HG02943 (cell line): ENCODE data around the gene CCDC201.
"Not testable (repeated sequence)": the region's sequence is repeated elsewhere in the genome, so short reads cannot be mapped to it uniquely, and the experiment has no call there.

Experiments
- ATAC-seq: cut with Tn5 transposase; IDR thresholded peaks from one replicate; pipeline ENCODE4 v1.9.1; 2021; ENCODE audit warnings: mild to moderate bottlenecking, low read depth, moderate library complexity; ENCODE audit not compliant: unreplicated experiment

CCDC201 gene

GRCh38 chr7:45827731-45828130, 45.2 kb downstream of the CCDC201 start:
- not testable (repeated sequence) for ATAC-seq

DNA sequence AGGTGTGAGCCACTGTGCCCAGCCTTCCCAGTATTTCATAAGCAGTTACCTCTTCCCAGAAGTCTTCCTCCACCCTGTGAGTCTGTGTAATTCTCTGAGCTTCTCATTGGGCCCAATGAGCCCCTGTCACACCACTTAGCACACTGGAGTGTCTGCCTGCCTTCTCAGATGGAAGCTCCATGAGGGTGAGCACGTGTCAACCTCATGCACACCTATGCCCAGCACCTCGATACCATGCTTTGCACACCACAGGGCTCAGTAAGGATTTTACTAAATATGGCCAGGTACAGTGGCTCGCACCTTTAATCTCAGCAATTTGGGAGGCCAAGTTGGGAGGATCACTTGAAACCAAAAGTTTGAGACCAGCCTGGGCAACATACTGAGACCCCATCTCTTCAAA, 46.3 kb downstream of the CCDC201 start:
- not testable (repeated sequence) for ATAC-seq

DNA sequence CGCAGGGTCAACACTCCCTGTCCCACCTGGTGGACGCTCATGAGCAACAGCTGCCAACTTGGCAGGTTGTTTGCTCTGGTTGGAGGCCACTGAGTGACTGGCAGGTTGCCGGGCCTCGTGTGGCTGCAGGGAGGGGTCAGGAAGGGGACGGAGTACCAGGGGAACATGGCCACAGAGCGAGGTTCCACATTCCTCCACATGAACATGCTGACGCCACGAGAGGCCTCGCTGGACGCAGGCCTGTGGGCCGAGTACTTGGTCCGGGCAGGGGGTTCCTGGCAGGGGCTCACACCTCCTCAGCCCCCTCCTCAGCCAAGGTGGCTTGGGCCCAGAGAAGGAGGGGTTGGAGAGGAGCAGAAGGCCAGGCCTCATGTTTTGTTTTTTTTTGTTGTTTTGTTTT, 54.1 kb downstream of the CCDC201 start:
- not testable (repeated sequence) for ATAC-seq

DNA sequence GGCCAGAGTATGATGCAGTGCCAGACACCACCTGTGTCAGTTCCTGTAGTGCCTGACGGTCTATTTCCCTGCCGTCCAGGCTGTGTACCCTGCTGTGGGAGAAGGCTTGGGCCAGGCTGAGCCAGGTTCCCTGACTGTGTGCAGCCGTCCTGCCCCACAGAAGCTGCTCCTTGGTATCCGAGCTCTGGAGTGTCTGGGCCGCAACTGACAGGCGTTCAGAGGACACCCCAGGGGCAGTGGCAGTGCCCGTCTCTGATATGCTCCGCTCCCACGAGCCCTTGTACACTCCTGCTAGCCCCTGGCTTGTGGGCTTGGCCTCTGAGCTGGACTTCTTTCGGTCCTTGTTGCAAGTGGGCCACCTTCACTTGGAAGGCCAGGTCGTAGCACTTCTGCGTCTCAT, 55.0 kb downstream of the CCDC201 start:
- not testable (repeated sequence) for ATAC-seq

DNA sequence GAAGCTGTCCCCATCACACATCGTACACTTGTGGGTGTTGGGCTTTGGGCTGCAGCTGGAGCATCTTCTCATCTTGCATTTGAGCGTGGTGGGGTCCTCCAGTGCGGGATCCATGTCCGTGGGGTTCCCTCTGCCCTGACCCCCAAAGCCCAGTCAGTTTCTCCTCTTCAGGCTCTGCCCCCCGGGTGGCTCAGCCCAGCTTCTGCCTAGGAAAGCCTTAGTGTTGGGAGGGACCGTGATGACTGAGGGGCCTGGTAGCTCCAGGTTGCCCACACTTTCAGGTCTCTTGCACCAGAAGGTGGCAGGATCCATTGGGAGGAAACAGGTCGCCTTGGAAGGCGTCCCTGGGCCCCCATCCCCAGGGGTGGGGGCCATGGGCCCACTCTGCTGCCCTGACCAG, 55.9 kb downstream of the CCDC201 start:
- ATAC-seq, result not testable (repeated sequence)

- ATAC-seq, result not testable (repeated sequence)
Measured at GRCh38 chr7:45814216-45815118, 58.4 kb downstream of the CCDC201 start.

GRCh38 chr7:45813771-45814170, 59.1 kb downstream of the CCDC201 start:
- not testable (repeated sequence) for ATAC-seq

DNA sequence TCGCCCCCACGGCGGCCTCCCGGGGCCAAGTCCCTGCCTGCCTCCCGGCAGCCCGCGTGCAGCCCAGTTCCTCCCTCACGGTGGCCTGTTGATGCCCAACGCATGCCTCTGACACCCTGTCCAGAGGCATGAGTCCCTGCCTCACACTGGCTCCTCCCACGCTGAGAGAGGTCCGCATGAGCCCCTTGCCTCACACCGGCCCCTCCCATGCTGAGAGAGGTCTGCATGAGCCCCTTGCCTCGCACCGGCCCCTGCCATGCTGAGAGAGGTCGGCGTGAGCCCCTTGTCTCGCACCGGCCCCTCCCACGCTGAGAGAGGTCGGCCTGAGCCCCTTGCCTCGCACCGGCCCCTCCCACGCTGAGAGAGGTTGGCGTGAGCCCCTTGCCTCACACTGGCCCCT, 59.9 kb downstream of the CCDC201 start:
- no peak for ATAC-seq

- not testable (repeated sequence) for ATAC-seq
Measured at GRCh38 chr7:45811652-45812234, 61.1 kb downstream of the CCDC201 start.

DNA sequence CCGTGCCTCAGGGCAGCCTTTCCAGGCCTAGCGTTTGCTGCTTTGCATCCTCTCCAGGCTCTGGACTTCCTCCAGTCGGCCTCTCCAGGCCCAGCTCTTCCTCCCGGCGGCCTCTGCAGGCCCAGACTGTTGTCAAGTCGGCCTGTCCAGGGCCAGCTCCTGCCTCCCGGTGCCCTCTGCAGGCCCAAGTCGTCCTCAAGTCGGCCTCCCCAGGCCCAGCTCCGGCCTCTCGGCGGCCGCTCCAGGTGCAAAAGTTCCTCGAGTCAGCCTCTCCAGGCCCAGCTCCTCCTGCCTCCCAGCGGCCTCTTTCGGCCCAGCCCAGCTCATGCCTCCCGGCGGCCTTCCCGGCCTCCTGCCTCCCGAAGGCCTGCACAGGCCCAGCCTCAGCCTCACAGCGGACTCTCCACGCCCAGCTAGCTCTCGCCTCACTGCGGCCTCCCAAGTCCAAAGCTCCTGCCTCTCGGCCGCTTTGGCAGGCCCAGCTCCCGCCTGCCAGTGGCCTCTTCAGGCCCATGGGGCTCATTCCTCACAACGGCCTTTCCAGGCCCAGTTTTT, 62.4 kb downstream of the CCDC201 start:
- not testable (repeated sequence) for ATAC-seq
